ENCODE results near the gene KLF9. TPM values are rescaled to one million over a fixed set of nuclear protein-coding genes. Genes with fewer than 3 reads are reported as not detected.

The KLF9 gene
- total and polyA plus RNA-seq, 2 donors (not counting 3 experiments of a cell fraction or from before 2014, with no cell fraction given): 7.3 to 17.2 TPM

GRCh38 chr9:70374962-70375618, 39.4 kb downstream of the KLF9 start:
- CTCF ChIA-PET: interaction anchor here (0.7 to 1.2 kb wide), 3 partner anchors 9 to 109 kb away, joined by 3 to 7 read pairs (median 3); no protein-coding TSS in a partner anchor
- TF ChIP-seq EZH2 (IDR thresholded peaks at IDR 0.05; ENCODE audit: borderline replicate concordance, low read depth, low read length, severe bottlenecking): no peak
- no peak for TF ChIP-seq FOS (IDR thresholded peaks at IDR 0.05; ENCODE audit: borderline replicate concordance, insufficient read depth, low read length)
- no peak for TF ChIP-seq POLR2A (IDR thresholded peaks at IDR 0.05; ENCODE audit: low read depth, low read length)
- TF ChIP-seq JUN (IDR thresholded peaks at IDR 0.05; ENCODE audit: borderline replicate concordance, insufficient read depth, insufficient read length, low read depth): no peak
- TF ChIP-seq MYC (IDR thresholded peaks at IDR 0.05; ENCODE audit: low read depth, low read length): no peak
- H3K9ac ChIP-seq (replicated peaks; ENCODE audit: extremely low read depth, insufficient read depth, low read length): no peak overlapping the region
- no peaks in the 10 kb centered on the region for H3K36me3 ChIP-seq (ENCODE audit: control insufficient read depth in 2 of 2, extremely low read depth in 1 of 2, insufficient read depth in 2 of 2, low read length in 2 of 2)
- intact Hi-C loops (cut with micrococcal nuclease) (no loop called here), dilution Hi-C loops (cut with MboI; ENCODE audit: extremely low pct_ligation_motif_present, low sequenced_read_pairs) (no loop called here)
- H3K4me2 ChIP-seq (ENCODE audit: insufficient read depth, low read length): no peak overlapping the region
- no TSS peak for BruUV-seq (replicated peaks)
- no peak overlapping the region for H2AFZ ChIP-seq (ENCODE audit: low read depth, low read length)
- no peaks in the 10 kb centered on the region for H3K79me2 ChIP-seq (ENCODE audit: control insufficient read depth, insufficient read depth, low read length)
- H3K27ac ChIP-seq (ENCODE audit: insufficient read depth, low read depth, low read length): no peak overlapping the region
- no peaks in the 10 kb centered on the region for H3K9me1 ChIP-seq (replicated peaks; ENCODE audit: control insufficient read depth, extremely low read depth, insufficient read depth, low read length)
- POLR2A ChIA-PET: no interaction called here
- FAIRE-seq (no peak), DNase-seq (ENCODE audit: low read depth, low spot score) (no peak)
- no peaks in the 10 kb centered on the region for H3K9me3 ChIP-seq (replicated peaks; ENCODE audit: control insufficient read depth, insufficient read depth, low read length)
- H3K4me3 ChIP-seq (replicated peaks in 1 of 3; ENCODE audit: insufficient read depth in 1 of 3, low read depth in 1 of 3, low read length in 3 of 3): no peak overlapping the region
- H3K27me3 ChIP-seq (ENCODE audit: control insufficient read depth in 2 of 2, insufficient read depth in 2 of 2, low read length in 2 of 2): no peaks in the 10 kb centered on the region
- H4K20me1 ChIP-seq (replicated peaks; ENCODE audit: control insufficient read depth, extremely low read depth, insufficient read depth, low read length): no peaks in the 10 kb centered on the region
- no peaks in the 10 kb centered on the region for H3K4me1 ChIP-seq (ENCODE audit: control insufficient read depth, extremely low read depth, insufficient read depth, low read length)

DNA sequence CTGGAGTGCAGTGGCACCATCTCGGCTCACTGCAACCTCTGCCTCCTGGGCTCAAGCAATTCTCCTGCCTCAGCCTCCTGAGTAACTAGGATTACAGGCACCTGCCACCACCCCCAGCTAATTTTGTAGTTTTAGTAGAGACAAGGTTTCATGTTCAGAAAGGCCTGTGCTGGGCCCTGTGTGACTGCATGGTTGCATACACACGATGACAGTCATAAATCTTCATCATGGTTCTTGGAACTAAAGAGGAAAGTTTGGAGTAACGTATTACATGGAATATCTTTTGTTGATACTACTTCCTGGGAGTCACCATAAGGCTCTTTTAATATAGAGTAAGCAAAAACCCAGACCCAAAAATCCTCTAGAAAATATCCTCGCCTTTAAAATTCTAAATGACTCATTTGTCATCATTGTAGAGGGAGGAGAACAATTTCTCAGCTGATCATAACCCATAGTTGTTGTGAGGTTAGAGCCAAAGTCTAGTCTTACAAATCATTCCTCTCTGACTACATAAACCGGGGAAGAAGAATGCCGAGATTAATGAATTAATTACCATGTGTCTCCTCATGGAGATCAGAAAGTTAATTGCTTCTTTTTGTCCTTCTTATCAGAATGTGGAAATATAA, 47.0 kb downstream of the KLF9 start:
- BruUV-seq (replicated peaks): no TSS peak
- CTCF ChIA-PET: interaction anchor here (1.1 to 2.0 kb wide), 3 partner anchors 15 to 235 kb away, joined by 3 to 7 read pairs (median 7); no protein-coding TSS in a partner anchor
- dilution Hi-C loops (cut with MboI; ENCODE audit: extremely low pct_ligation_motif_present, low sequenced_read_pairs): no loop called here

More for the DNA sequence above, 47.0 kb downstream of the KLF9 start:
- no peak for FAIRE-seq
- DNase-seq (ENCODE audit: low read depth, low spot score): no peak
- H3K4me3 ChIP-seq (replicated peaks in 1 of 3; ENCODE audit: insufficient read depth in 1 of 3, low read depth in 1 of 3, low read length in 3 of 3): no peak overlapping the region
- H3K4me2 ChIP-seq (ENCODE audit: insufficient read depth, low read length): no peak overlapping the region
- no peak overlapping the region for H3K9ac ChIP-seq (replicated peaks; ENCODE audit: extremely low read depth, insufficient read depth, low read length)
- intact Hi-C loops (cut with micrococcal nuclease): no loop called here
- H3K36me3 ChIP-seq (ENCODE audit: control insufficient read depth in 2 of 2, extremely low read depth in 1 of 2, insufficient read depth in 2 of 2, low read length in 2 of 2): no peaks in the 10 kb centered on the region
- H3K27me3 ChIP-seq (ENCODE audit: control insufficient read depth in 2 of 2, insufficient read depth in 2 of 2, low read length in 2 of 2): no peaks in the 10 kb centered on the region
- H3K79me2 ChIP-seq (ENCODE audit: control insufficient read depth, insufficient read depth, low read length): no peaks in the 10 kb centered on the region
- TF ChIP-seq FOS (IDR thresholded peaks at IDR 0.05; ENCODE audit: borderline replicate concordance, insufficient read depth, low read length) (no peak), MYC (IDR thresholded peaks at IDR 0.05; ENCODE audit: low read depth, low read length) (no peak), GATA2 (IDR thresholded peaks at IDR 0.05; ENCODE audit: insufficient read depth, insufficient read length, low read depth, low read length) (no peak), EZH2 (IDR thresholded peaks at IDR 0.05; ENCODE audit: borderline replicate concordance, low read depth, low read length, severe bottlenecking) (no peak), POLR2A (IDR thresholded peaks at IDR 0.05; ENCODE audit: low read depth, low read length) (no peak), JUN (IDR thresholded peaks at IDR 0.05; ENCODE audit: borderline replicate concordance, insufficient read depth, insufficient read length, low read depth) (no peak), POLR2AphosphoS5 (IDR thresholded peaks at IDR 0.05; ENCODE audit: insufficient read depth, low read depth, low read length) (no peak), MAX (IDR thresholded peaks at IDR 0.05; ENCODE audit: insufficient read depth, insufficient read length) (no peak)
- TF ChIP-seq, protein P1, sequence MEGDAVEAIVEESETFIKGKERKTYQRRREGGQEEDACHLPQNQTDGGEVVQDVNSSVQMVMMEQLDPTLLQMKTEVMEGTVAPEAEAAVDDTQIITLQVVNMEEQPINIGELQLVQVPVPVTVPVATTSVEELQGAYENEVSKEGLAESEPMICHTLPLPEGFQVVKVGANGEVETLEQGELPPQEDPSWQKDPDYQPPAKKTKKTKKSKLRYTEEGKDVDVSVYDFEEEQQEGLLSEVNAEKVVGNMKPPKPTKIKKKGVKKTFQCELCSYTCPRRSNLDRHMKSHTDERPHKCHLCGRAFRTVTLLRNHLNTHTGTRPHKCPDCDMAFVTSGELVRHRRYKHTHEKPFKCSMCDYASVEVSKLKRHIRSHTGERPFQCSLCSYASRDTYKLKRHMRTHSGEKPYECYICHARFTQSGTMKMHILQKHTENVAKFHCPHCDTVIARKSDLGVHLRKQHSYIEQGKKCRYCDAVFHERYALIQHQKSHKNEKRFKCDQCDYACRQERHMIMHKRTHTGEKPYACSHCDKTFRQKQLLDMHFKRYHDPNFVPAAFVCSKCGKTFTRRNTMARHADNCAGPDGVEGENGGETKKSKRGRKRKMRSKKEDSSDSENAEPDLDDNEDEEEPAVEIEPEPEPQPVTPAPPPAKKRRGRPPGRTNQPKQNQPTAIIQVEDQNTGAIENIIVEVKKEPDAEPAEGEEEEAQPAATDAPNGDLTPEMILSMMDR (IDR thresholded peaks at IDR 0.05; ENCODE audit: extremely low read depth in 1 of 2, insufficient read depth in 1 of 2, low read depth in 1 of 2, low read length in 2 of 2): no peak
- no peaks in the 10 kb centered on the region for H3K9me1 ChIP-seq (replicated peaks; ENCODE audit: control insufficient read depth, extremely low read depth, insufficient read depth, low read length)
- no peak overlapping the region for H2AFZ ChIP-seq (ENCODE audit: low read depth, low read length)
- no peak overlapping the region for H3K27ac ChIP-seq (ENCODE audit: insufficient read depth, low read depth, low read length)
- no peaks in the 10 kb centered on the region for H3K9me3 ChIP-seq (replicated peaks; ENCODE audit: control insufficient read depth, insufficient read depth, low read length)
- POLR2A ChIA-PET: interaction anchor here (1.0 kb wide), 1 partner anchor 23 kb away, joined by 3 read pairs; no protein-coding TSS in a partner anchor
- H4K20me1 ChIP-seq (replicated peaks; ENCODE audit: control insufficient read depth, extremely low read depth, insufficient read depth, low read length): no peaks in the 10 kb centered on the region
- H3K4me1 ChIP-seq (ENCODE audit: control insufficient read depth, extremely low read depth, insufficient read depth, low read length): no peaks in the 10 kb centered on the region
